ENCODE measurements around the gene PTPRC. TPM values are rescaled to one million over a fixed set of nuclear protein-coding genes. Genes with fewer than 3 reads are reported as not detected.
A peak's percentile ranks its signal among the peaks of the same experiment; 100 is the strongest.
"Not testable (repeated sequence)": the region's sequence is repeated elsewhere in the genome, so short reads cannot be mapped to it uniquely, and the experiment has no call there.

Gene PTPRC
- 0.16 and 0.23 TPM in 2 replicates for total RNA-seq (2014; rRNA removed; shearing (Covaris generic))
- 0.02 TPM in 1 of 2 replicates, not detected in the other for polyA plus RNA-seq (2015; cell fraction: cytosol; rRNA removed)
- 0.12 TPM in 1 of 2 replicates, not detected in the other for polyA plus RNA-seq (2015; cell fraction: nucleus; rRNA removed)

DNA sequence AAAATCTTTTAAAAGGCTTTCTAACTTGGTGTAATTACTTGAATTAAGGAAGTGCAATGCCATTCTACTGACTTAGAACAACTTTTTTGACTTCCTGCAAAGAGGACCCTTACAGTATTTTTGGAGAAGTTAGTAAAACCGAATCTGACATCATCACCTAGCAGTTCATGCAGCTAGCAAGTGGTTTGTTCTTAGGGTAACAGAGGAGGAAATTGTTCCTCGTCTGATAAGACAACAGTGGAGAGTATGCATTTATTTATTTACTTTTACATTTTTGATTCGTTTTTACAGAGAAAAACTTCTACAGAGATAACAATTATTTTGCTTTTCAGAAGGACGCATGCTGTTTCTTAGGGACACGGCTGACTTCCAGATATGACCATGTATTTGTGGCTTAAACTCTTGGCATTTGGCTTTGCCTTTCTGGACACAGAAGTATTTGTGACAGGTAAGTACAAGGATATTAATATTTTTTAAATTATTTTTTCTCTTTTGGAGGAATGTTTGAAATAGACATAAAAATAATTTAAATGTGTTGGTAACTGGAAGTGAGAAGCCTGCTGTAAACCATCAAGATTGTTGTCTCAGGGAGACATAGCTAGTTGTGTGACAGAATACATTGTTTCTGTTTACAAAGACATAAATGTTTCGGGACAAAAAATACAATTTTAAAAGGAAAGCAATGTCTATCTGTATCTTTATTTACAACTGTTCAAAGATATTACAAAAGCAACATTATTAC lies at the start of gene PTPRC:
TSS of gene PTPRC (plus strand) at position 147 of the 742 bp plus-strand sequence. CDS start at position 376, 229 bp downstream.
- DNase-seq (ENCODE audit: low read depth): no peak

DNA sequence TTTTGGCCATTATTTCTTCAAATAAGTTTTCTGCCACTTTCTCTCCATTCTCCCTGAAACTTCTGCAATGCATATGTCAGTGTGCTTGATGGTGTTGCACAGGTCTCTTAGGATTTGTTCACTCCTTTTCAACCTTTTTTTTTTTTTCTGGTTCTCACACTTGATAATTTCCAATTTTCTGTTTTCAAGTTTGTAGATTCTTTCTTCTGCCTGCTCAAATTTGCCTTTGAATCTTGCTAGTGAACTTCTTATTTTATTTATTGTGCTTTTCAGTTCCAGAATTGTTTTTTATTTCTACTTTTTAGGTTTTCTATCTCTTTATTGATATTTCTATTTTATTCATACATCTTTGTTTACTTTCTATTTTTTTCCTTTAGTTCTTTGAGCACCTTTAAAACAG lies 48.4 kb upstream of the PTPRC start:
- no peak for DNase-seq (ENCODE audit: low read depth)

GRCh38 chr1:198595765-198596164 lies 43.1 kb upstream of the PTPRC start:
- no peak for DNase-seq (ENCODE audit: low read depth)

GRCh38 chr1:198597690-198598430 lies 41.0 kb upstream of the PTPRC start:
- no peak for DNase-seq (ENCODE audit: low read depth)

DNA sequence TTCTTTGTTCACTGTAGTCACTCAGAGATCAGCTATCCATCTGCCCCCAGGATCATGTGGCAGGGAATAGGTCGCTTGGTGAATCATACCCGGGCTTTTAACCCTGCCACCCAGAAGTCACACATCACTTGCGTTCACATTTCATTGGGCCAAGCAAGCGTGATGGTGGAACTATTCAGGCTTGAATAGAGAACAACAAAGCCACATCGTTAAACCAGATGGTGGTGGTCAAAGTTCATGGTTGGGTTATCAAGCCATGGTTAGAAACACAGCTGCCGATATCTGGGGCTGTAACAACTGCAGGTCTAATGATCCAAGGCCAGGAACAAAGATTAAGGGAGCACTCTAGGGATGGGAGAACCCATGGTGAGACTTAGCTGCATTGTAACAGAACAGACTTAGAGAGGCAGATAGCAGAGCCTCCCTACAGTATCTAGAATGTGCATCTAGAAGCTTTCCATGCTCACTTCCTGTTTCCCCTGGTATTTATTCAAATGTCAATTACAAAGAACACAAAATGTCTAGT lies 40.0 kb upstream of the PTPRC start:
- no peak for DNase-seq (ENCODE audit: low read depth)

DNA sequence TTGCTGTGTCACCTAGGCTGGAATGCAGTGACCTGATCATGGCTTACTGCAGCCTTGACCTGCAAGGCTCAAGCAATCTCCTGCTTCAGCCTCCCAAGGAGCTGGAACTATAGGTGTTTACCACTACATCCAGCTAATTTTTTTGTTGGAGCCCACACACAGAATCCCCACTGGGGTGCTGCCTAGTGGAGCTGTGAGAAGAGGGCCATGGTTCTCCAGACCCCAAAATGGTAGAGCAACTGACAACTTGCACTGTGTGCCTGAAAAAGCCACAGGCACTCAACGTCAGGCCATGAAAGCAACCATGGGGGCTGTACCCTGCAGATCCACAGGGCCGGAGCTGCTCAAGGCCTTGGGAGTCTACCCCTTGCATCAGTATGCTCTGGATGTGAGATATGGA lies 39.1 kb upstream of the PTPRC start:
- DNase-seq (ENCODE audit: low read depth): no peak

GRCh38 chr1:198600906-198601305 lies 37.9 kb upstream of the PTPRC start:
- DNase-seq (ENCODE audit: low read depth): no peak

- DNase-seq (ENCODE audit: low read depth): not testable (repeated sequence)
Measured at GRCh38 chr1:198601310-198601709, 37.5 kb upstream of the PTPRC start.

DNA sequence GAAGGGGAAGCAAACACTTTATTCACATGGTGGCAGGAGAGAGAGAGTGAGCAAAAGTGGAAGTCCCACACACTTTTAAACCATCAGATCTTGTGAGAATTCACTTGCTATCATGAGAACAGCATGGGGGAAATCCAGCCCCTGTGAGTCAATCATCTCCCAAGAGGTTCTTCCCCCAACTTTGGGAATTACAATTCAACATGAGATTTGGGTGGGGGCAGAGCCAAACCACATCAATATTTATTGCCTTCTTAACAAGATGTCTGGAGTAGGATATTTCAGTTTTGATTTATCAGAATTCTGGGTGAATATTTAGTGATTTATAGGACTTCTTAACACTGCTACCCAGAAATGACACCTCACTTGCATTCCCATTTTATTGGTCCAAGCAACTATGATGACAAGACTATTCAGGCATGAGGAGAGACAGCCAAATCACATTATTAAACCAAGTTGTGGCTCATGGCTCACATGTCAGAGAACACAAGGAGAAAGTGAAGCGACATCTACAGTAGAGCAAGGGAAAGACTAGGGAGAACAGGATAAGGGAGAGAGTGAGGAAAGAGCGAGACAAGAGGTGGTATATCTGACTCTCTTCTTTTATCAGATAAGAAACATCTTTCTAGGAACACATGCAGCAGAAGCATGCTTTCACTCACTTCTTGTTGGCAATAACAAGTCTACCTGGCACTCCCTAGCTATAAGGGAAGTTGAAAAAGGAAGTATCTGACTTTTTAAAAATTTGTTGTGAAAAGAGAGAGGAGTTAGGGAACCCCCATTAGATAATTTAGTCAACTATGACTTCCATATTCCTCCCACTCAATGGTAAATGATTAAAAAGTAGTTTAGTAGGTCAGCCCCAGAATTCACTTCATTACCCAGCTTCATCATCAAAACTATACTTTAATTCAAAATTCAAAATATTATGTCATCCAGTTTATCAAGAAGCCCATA lies 36.6 kb upstream of the PTPRC start:
- DNase-seq (ENCODE audit: low read depth): no peak

GRCh38 chr1:198604975-198605374 lies 33.9 kb upstream of the PTPRC start:
- DNase-seq (ENCODE audit: low read depth): no peak

- no peak for DNase-seq (ENCODE audit: low read depth)
Measured at GRCh38 chr1:198605406-198605805, 33.4 kb upstream of the PTPRC start.

- DNase-seq (ENCODE audit: low read depth): no peak
Measured at GRCh38 chr1:198606020-198606438, 32.8 kb upstream of the PTPRC start.

GRCh38 chr1:198607714-198608113 lies 31.1 kb upstream of the PTPRC start:
- DNase-seq (ENCODE audit: low read depth): peak; percentile 8

DNA sequence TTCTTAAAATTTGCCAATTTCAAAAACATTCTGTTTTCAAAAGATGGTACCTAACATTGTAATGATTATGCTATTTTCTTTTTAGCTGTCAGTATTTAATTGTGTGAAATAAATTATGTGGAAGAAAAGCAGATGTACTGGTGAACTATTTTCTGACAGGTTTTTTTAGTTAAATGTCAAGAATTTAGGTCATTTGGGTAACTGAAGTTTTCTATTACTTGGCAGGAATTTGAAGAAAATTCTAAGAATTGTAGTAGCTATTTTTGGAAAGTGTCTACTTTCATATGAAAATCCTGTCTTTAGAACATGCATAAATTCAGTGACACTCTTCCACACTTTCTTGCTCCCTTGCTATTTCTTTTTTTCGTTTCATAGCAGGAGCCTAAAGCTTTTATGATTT lies 28.5 kb upstream of the PTPRC start:
- no peak for DNase-seq (ENCODE audit: low read depth)

DNA sequence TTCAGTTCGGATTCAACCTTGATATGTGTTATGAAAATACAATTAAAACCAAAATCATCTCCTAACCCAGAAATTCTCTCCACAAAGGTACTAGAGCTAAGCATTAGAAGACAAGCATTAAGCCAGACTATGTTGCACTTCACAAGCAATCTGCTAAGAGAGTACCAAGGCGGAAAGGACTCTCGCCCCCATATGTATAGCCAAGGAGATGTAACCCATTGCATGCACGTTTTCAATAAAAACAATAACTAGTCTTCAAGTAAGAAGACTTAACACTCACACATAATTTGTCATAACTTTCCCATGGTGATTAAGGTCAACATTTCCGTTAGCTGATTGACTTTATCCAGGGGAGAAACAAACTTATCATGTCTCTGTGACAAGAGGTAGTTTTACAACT lies 27.6 kb upstream of the PTPRC start:
- DNase-seq (ENCODE audit: low read depth): no peak

- no peak for DNase-seq (ENCODE audit: low read depth)
Measured at GRCh38 chr1:198612471-198613260, 26.2 kb upstream of the PTPRC start.

- DNase-seq (ENCODE audit: low read depth): no peak
Measured at GRCh38 chr1:198617406-198617805, 21.4 kb upstream of the PTPRC start.

GRCh38 chr1:198619375-198620140 lies 19.3 kb upstream of the PTPRC start:
- no peak for DNase-seq (ENCODE audit: low read depth)

DNA sequence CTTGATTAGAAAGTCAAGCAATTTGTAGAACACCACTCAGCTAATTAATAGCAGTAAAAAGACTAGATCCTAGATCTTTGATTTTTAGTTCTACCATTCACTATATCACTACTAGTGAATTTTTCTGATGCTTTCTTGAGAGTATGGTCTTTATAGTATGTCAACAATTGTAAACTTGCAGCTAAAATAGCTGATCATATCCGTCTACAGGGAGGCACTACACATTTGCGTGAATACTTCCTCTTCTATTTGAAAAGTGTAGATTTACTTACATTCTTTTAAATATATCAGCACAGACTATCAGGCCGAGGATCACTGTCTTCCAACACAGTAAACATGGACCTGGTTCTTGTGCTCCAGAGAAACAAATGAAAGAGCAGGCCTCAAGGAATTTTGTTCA lies 18.6 kb upstream of the PTPRC start:
- DNase-seq (ENCODE audit: low read depth): no peak

Measured in HT1080 (cell line).